ENCODE results near the gene SLC2A13. TPM values are rescaled to one million over a fixed set of nuclear protein-coding genes. Genes with fewer than 3 reads are reported as not detected.

Gene SLC2A13
- total RNA-seq, 1 experiment from 2014 or later = 1.6 TPM

DNA sequence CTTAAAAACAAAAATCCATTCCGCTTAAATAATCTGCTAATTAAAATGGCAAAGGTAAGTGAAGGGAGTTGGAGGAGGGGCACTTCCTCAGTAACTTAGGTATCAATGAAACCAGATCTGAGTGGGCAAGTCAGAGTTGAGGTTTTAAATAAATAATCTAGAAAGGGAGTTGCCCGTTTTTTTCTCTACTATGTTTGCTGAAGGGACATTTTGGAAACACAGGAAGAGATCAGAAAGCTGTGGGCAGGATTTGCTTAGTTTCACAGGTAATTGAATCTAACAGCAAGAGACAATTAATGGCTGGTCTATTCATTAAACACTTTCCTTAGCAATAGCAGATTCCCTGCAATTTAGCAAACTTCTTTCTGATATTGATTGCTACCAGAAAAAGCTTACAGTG lies 300.2 kb downstream of the SLC2A13 start:
- no peak for DNase-seq
- no peak overlapping the region for H3K4me2 ChIP-seq
- no peaks in the 10 kb centered on the region for H3F3A ChIP-seq (ENCODE audit: insufficient read depth, low read depth)
- no peaks in the 10 kb centered on the region for H3K4me1 ChIP-seq (replicated peaks; ENCODE audit: insufficient read depth)
- H4K20me1 ChIP-seq (ENCODE audit: insufficient read depth) = no peaks in the 10 kb centered on the region
- H3K79me2 ChIP-seq (ENCODE audit: low read depth) = no peaks in the 10 kb centered on the region
- H3K9me2 ChIP-seq (ENCODE audit: insufficient read depth) = no peaks in the 10 kb centered on the region
- no peak overlapping the region for H3K4me3 ChIP-seq
- H3K36me3 ChIP-seq (ENCODE audit: low read depth) = no peaks in the 10 kb centered on the region
- H3K27ac ChIP-seq = no peak overlapping the region
- no TSS peak for BruUV-seq (replicated peaks)
- intact Hi-C loops (cut with micrococcal nuclease; ENCODE audit: unreplicated experiment) = no loop called here
- H2AFZ ChIP-seq = no peak overlapping the region
- no peaks in the 10 kb centered on the region for H3K9me3 ChIP-seq (ENCODE audit: insufficient read depth, low read depth)
- ChIA-PET CTCF (no interaction called here), POLR2A (ENCODE audit: unreplicated experiment) (no interaction called here)
- no peaks in the 10 kb centered on the region for H3K27me3 ChIP-seq (ENCODE audit: insufficient read depth, low read depth)
- TF ChIP-seq CTCF (conservative IDR thresholded peaks at IDR 0.05) (no peak), EZH2 (IDR thresholded peaks at IDR 0.05; ENCODE audit: low read depth) (no peak)

GRCh38 chr12:39804898-39805297 lies 301.0 kb downstream of the SLC2A13 start:
- no TSS peak for BruUV-seq (replicated peaks)
- H2AFZ ChIP-seq = no peak overlapping the region
- TF ChIP-seq CTCF (conservative IDR thresholded peaks at IDR 0.05) (no peak), EZH2 (IDR thresholded peaks at IDR 0.05; ENCODE audit: low read depth) (no peak)

GRCh38 chr12:39804479-39804878 lies 301.4 kb downstream of the SLC2A13 start:
- H3K79me2 ChIP-seq (ENCODE audit: low read depth) = no peaks in the 10 kb centered on the region
- TF ChIP-seq CTCF (conservative IDR thresholded peaks at IDR 0.05) (no peak), EZH2 (IDR thresholded peaks at IDR 0.05; ENCODE audit: low read depth) (no peak)
- DNase-seq = no peak
- no peak overlapping the region for H3K27ac ChIP-seq
- no peaks in the 10 kb centered on the region for H4K20me1 ChIP-seq (ENCODE audit: insufficient read depth)
- no peak overlapping the region for H3K4me2 ChIP-seq
- intact Hi-C loops (cut with micrococcal nuclease; ENCODE audit: unreplicated experiment) = no loop called here
- H3K4me1 ChIP-seq (replicated peaks; ENCODE audit: insufficient read depth) = no peaks in the 10 kb centered on the region
- ChIA-PET POLR2A (ENCODE audit: unreplicated experiment) (no interaction called here), CTCF (no interaction called here)
- H2AFZ ChIP-seq = no peak overlapping the region
- H3K9me3 ChIP-seq (ENCODE audit: insufficient read depth, low read depth) = no peaks in the 10 kb centered on the region
- no TSS peak for BruUV-seq (replicated peaks)
- no peaks in the 10 kb centered on the region for H3K36me3 ChIP-seq (ENCODE audit: low read depth)
- H3K27me3 ChIP-seq (ENCODE audit: insufficient read depth, low read depth) = no peaks in the 10 kb centered on the region
- H3K9me2 ChIP-seq (ENCODE audit: insufficient read depth) = no peaks in the 10 kb centered on the region
- H3K4me3 ChIP-seq = no peak overlapping the region
- H3F3A ChIP-seq (ENCODE audit: insufficient read depth, low read depth) = no peaks in the 10 kb centered on the region

More at GRCh38 chr12:39804898-39805297, 301.0 kb downstream of the SLC2A13 start:
- Histone ChIP-seq H3K27ac (no peak overlapping the region), H3K27me3 (ENCODE audit: insufficient read depth, low read depth) (no peaks in the 10 kb centered on the region), H4K20me1 (ENCODE audit: insufficient read depth) (no peaks in the 10 kb centered on the region), H3K4me2 (no peak overlapping the region), H3K9me3 (ENCODE audit: insufficient read depth, low read depth) (no peaks in the 10 kb centered on the region), H3K9me2 (ENCODE audit: insufficient read depth) (no peaks in the 10 kb centered on the region), H3K36me3 (ENCODE audit: low read depth) (no peaks in the 10 kb centered on the region), H3K4me3 (no peak overlapping the region), H3K79me2 (ENCODE audit: low read depth) (no peaks in the 10 kb centered on the region), H3F3A (ENCODE audit: insufficient read depth, low read depth) (no peaks in the 10 kb centered on the region), H3K4me1 (replicated peaks; ENCODE audit: insufficient read depth) (no peaks in the 10 kb centered on the region)
- ChIA-PET CTCF (no interaction called here), POLR2A (ENCODE audit: unreplicated experiment) (no interaction called here)
- DNase-seq = no peak
- intact Hi-C loops (cut with micrococcal nuclease; ENCODE audit: unreplicated experiment) = no loop called here
